Gastroesophageal sphincter (tissue), 4 donors: Measurements from ENCODE around the gene SLC10A1. TPM values are rescaled to one million over a fixed set of nuclear protein-coding genes. Genes with fewer than 3 reads are reported as not detected.

Experiments used
- ATAC-seq: fragments of 150-250 bp; one replicate; pipeline ENCODE4 v1.9.1; 2016; ENCODE audit warnings: mild to moderate bottlenecking, moderate library complexity
- H3K27ac ChIP-seq, 4 donors: fragments of 200-600 bp; sonication (generic) in 3 of 4; 1 replicate in 3 of 4; 2 replicates in 1 of 4; pipeline ENCODE4 v1.5.1; 2016 to 2019
- H3K27me3 ChIP-seq: fragments of 200-600 bp; sonication (generic); one replicate; pipeline ENCODE4 v1.5.1; 2019
- H3K36me3 ChIP-seq, 2 donors: fragments of 200-600 bp; sonication (generic); one replicate each; pipeline ENCODE4 v1.5.1; 2019; ENCODE audit warnings: control low read depth in 1 of 2
- H3K4me1 ChIP-seq, 3 donors: fragments of 200-600 bp; sonication (generic); 1 replicate in 2 of 3; 2 replicates in 1 of 3; pipeline ENCODE4 v1.5.1; 2016 to 2019; ENCODE audit warnings: control low read depth in 2 of 3
- H3K4me3 ChIP-seq, 2 donors: fragments of 200-600 bp; sonication (generic); one replicate each; pipeline ENCODE4 v1.5.1; 2019; ENCODE audit warnings: mild to moderate bottlenecking in 1 of 2, moderate library complexity in 1 of 2
- H3K9me3 ChIP-seq, 3 donors: fragments of 200-600 bp; sonication (generic); one replicate each; pipeline ENCODE4 v1.5.1; 2017 to 2019; ENCODE audit warnings: control low read depth in 2 of 3
- CTCF ChIP-seq, 4 experiments: fragments of 200-600 bp in 2 of 4; fragments of 450-650 bp in 2 of 4; sonication (generic) in 1 of 4; IDR thresholded peaks; one replicate each; pipeline ENCODE4 v1.5.1; 2017 to 2019; ENCODE audit warnings: antibody characterized with exemption in 4 of 4, mild to moderate bottlenecking in 2 of 4, moderate library complexity in 2 of 4
- EP300 ChIP-seq: sonication (generic); formaldehyde crosslinking; IDR thresholded peaks from one replicate; pipeline ENCODE4 v1.6.1; 2017; ENCODE audit warnings: antibody characterized with exemption, mild to moderate bottlenecking
- POLR2A ChIP-seq, 2 donors: fragments of 450-650 bp; IDR thresholded peaks; one replicate each; pipeline ENCODE4 v1.6.1; 2017; ENCODE audit warnings: antibody characterized with exemption in 2 of 2, mild to moderate bottlenecking in 2 of 2, moderate library complexity in 1 of 2
- POLR2AphosphoS5 ChIP-seq: sonication (generic); formaldehyde crosslinking; IDR thresholded peaks from one replicate; pipeline ENCODE4 v1.6.1; 2017; ENCODE audit warnings: antibody characterized with exemption
- WGBS, 2 donors: methylation state at CpG; one replicate each; pipeline ENCODE4 v1.1.5; 2018; ENCODE audit warnings: low coverage in 1 of 2; 5-methylcytosine and 5-hydroxymethylcytosine counted together
- total RNA-seq, 4 donors: library from RNA; depleted of rRNA; stranded (reverse); fragments of >200 nt; gene quantifications; one replicate each; pipeline ENCODE4 v1.1.0, GENCODE V29; 2016

The SLC10A1 gene
- total RNA-seq, 4 donors from 2014 or later = not detected

- Histone ChIP-seq H3K4me1 (no peaks in the 10 kb centered on the region), H3K27ac (no peak overlapping the region), H3K9me3 (no peaks in the 10 kb centered on the region), H3K27me3 (no peaks in the 10 kb centered on the region), H3K4me3 (no peak overlapping the region), H3K36me3 (no peaks in the 10 kb centered on the region)
- ATAC-seq = no peak
- 80% methylated on average over 1 of the region's 3 CpGs; no CpG with 5 or more reads in 1 of the 2 donors for WGBS, 2 donors
- TF ChIP-seq POLR2AphosphoS5 = no peak
These were observed 2.2 kb downstream of the SLC10A1 start for GRCh38 chr14:69794791-69795190.

GRCh38 chr14:69792887-69793421 is 4.1 kb downstream of the SLC10A1 start:
- no peak for ATAC-seq
- TF ChIP-seq POLR2A (IDR thresholded peaks at IDR 0.05) (no peak), POLR2AphosphoS5 (no peak), EP300 (no peak), CTCF (IDR thresholded peaks at IDR 0.05) (no peak)
- no peaks in the 10 kb centered on the region for H3K9me3 ChIP-seq
- 77 to 97% methylated on average over 7 of the region's 7 CpGs for WGBS, 2 donors
- H3K27ac ChIP-seq = no peak overlapping the region
- no peaks in the 10 kb centered on the region for H3K36me3 ChIP-seq
- no peaks in the 10 kb centered on the region for H3K4me1 ChIP-seq
- no peaks in the 10 kb centered on the region for H3K27me3 ChIP-seq
- H3K4me3 ChIP-seq = no peak overlapping the region

GRCh38 chr14:69789118-69789640 is 7.9 kb downstream of the SLC10A1 start:
- Histone ChIP-seq H3K27me3 (no peaks in the 10 kb centered on the region), H3K4me3 (no peak overlapping the region), H3K27ac (no peak overlapping the region), H3K36me3 (peaks cover 0 to 10% of the 10 kb centered on the region in 2 donors), H3K9me3 (no peaks in the 10 kb centered on the region), H3K4me1 (no peaks in the 10 kb centered on the region)
- ATAC-seq = no peak
- TF ChIP-seq CTCF (IDR thresholded peaks at IDR 0.05) (no peak), EP300 (no peak), POLR2AphosphoS5 (no peak), POLR2A (IDR thresholded peaks at IDR 0.05) (no peak)

- H3K27me3 ChIP-seq = no peaks in the 10 kb centered on the region
- H3K4me1 ChIP-seq = no peaks in the 10 kb centered on the region
- H3K9me3 ChIP-seq = no peaks in the 10 kb centered on the region
- TF ChIP-seq POLR2AphosphoS5 (no peak), CTCF (IDR thresholded peaks at IDR 0.05) (no peak), POLR2A (IDR thresholded peaks at IDR 0.05) (no peak), EP300 (no peak)
- WGBS, 2 donors = 83 to 90% methylated on average over 1 to 2 of the region's 3 CpGs
- peaks cover 0 to 10% of the 10 kb centered on the region in 2 donors for H3K36me3 ChIP-seq
- H3K4me3 ChIP-seq = no peak overlapping the region
- H3K27ac ChIP-seq = no peak overlapping the region
- no peak for ATAC-seq
These were observed 10.4 kb downstream of the SLC10A1 start for GRCh38 chr14:69786603-69787002.

GRCh38 chr14:69784942-69785341 is 12.1 kb downstream of the SLC10A1 start:
- no peak for ATAC-seq
- H3K9me3 ChIP-seq = no peaks in the 10 kb centered on the region
- WGBS, 2 donors = no CpG with 5 or more reads among the region's 1 CpG
- H3K27me3 ChIP-seq = no peaks in the 10 kb centered on the region
- H3K27ac ChIP-seq = no peak overlapping the region
- no peaks in the 10 kb centered on the region for H3K4me1 ChIP-seq
- TF ChIP-seq CTCF (IDR thresholded peaks at IDR 0.05) (no peak), EP300 (no peak), POLR2AphosphoS5 (no peak), POLR2A (IDR thresholded peaks at IDR 0.05) (no peak)
- peaks cover 0 to 21% of the 10 kb centered on the region in 2 donors for H3K36me3 ChIP-seq
- H3K4me3 ChIP-seq = no peak overlapping the region
